ENCODE data around the gene WDTC1.

The WDTC1 gene

GRCh38 chr1:27353166-27353565 is 118.7 kb downstream of the WDTC1 start:
- TF ChIP-seq EZH2phosphoT487 (IDR thresholded peaks at IDR 0.05; ENCODE audit: low read depth) (no peak), CTCF (IDR thresholded peaks at IDR 0.05; ENCODE audit: low read depth, low read length) (no peak)
- Histone ChIP-seq H3K79me2 (ENCODE audit: low read length) (no peaks in the 10 kb centered on the region), H3K36me3 (replicated peaks; ENCODE audit: low read depth, low read length) (no peaks in the 10 kb centered on the region), H3K4me3 (ENCODE audit: low read length) (no peak overlapping the region), H3K27me3 (ENCODE audit: low read depth, low read length) (no peaks in the 10 kb centered on the region), H3K4me2 (ENCODE audit: low read length) (no peak overlapping the region), H4K20me1 (ENCODE audit: insufficient read depth, low read length) (no peaks in the 10 kb centered on the region), H2AFZ (ENCODE audit: low read depth, low read length) (no peak overlapping the region), H3K9me3 (ENCODE audit: insufficient read depth, low read length) (no peaks in the 10 kb centered on the region), H3K9ac (ENCODE audit: low read length) (no peak overlapping the region), H3K27ac (ENCODE audit: low read length) (no peak overlapping the region), H3K4me1 (ENCODE audit: low read length) (peaks cover 16% of the 10 kb centered on the region)

- TF ChIP-seq EZH2phosphoT487 (IDR thresholded peaks at IDR 0.05; ENCODE audit: low read depth) (no peak), CTCF (IDR thresholded peaks at IDR 0.05; ENCODE audit: low read depth, low read length) (no peak)
- H3K36me3 ChIP-seq (replicated peaks; ENCODE audit: low read depth, low read length): no peaks in the 10 kb centered on the region
- H3K27me3 ChIP-seq (ENCODE audit: low read depth, low read length): no peaks in the 10 kb centered on the region
- no peaks in the 10 kb centered on the region for H3K9me3 ChIP-seq (ENCODE audit: insufficient read depth, low read length)
- H3K27ac ChIP-seq (ENCODE audit: low read length): no peak overlapping the region
- no peak overlapping the region for H3K4me3 ChIP-seq (ENCODE audit: low read length)
- no peaks in the 10 kb centered on the region for H3K79me2 ChIP-seq (ENCODE audit: low read length)
- no peak overlapping the region for H3K4me2 ChIP-seq (ENCODE audit: low read length)
- H2AFZ ChIP-seq (ENCODE audit: low read depth, low read length): no peak overlapping the region
- peaks cover 16% of the 10 kb centered on the region for H3K4me1 ChIP-seq (ENCODE audit: low read length)
- no peak overlapping the region for H3K9ac ChIP-seq (ENCODE audit: low read length)
- H4K20me1 ChIP-seq (ENCODE audit: insufficient read depth, low read length): no peaks in the 10 kb centered on the region
Measured at GRCh38 chr1:27353629-27354028, 119.2 kb downstream of the WDTC1 start.

- no peaks in the 10 kb centered on the region for H3K79me2 ChIP-seq (ENCODE audit: low read length)
- H3K4me1 ChIP-seq (ENCODE audit: low read length): peaks cover 21% of the 10 kb centered on the region
- H3K9ac ChIP-seq (ENCODE audit: low read length): no peak overlapping the region
- H3K27ac ChIP-seq (ENCODE audit: low read length): no peak overlapping the region
- H2AFZ ChIP-seq (ENCODE audit: low read depth, low read length): no peak overlapping the region
- no peak overlapping the region for H3K4me3 ChIP-seq (ENCODE audit: low read length)
- H3K27me3 ChIP-seq (ENCODE audit: low read depth, low read length): peaks cover 6% of the 10 kb centered on the region; the same call in 1 of the 2 replicates
- no peak overlapping the region for H3K4me2 ChIP-seq (ENCODE audit: low read length)
- no peak for TF ChIP-seq EZH2phosphoT487 (IDR thresholded peaks at IDR 0.05; ENCODE audit: low read depth)
- TF ChIP-seq CTCF (IDR thresholded peaks at IDR 0.05; ENCODE audit: low read depth, low read length): no peak
- H3K36me3 ChIP-seq (replicated peaks; ENCODE audit: low read depth, low read length): no peaks in the 10 kb centered on the region
- H3K9me3 ChIP-seq (ENCODE audit: insufficient read depth, low read length): no peaks in the 10 kb centered on the region
- no peaks in the 10 kb centered on the region for H4K20me1 ChIP-seq (ENCODE audit: insufficient read depth, low read length)
Measured at GRCh38 chr1:27355683-27356082, 121.3 kb downstream of the WDTC1 start.

GRCh38 chr1:27356277-27356618 is 121.8 kb downstream of the WDTC1 start:
- H3K9me3 ChIP-seq (ENCODE audit: insufficient read depth, low read length): no peaks in the 10 kb centered on the region
- no peak for TF ChIP-seq CTCF (IDR thresholded peaks at IDR 0.05; ENCODE audit: low read depth, low read length)
- no peak for TF ChIP-seq EZH2phosphoT487 (IDR thresholded peaks at IDR 0.05; ENCODE audit: low read depth)
- H3K79me2 ChIP-seq (ENCODE audit: low read length): no peaks in the 10 kb centered on the region
- 0 out of 2 replicates have a peak overlapping the region, but pooled peaks have one; percentile 90 for H2AFZ ChIP-seq (ENCODE audit: low read depth, low read length)
- H3K4me2 ChIP-seq (ENCODE audit: low read length): peak overlapping the region; percentile 100
- H3K27ac ChIP-seq (ENCODE audit: low read length): no peak overlapping the region
- peaks cover 6% of the 10 kb centered on the region; the same call in 1 of the 2 replicates for H3K27me3 ChIP-seq (ENCODE audit: low read depth, low read length)
- H3K4me1 ChIP-seq (ENCODE audit: low read length): peaks cover 21% of the 10 kb centered on the region
- peak overlapping the region; percentile 97 for H3K4me3 ChIP-seq (ENCODE audit: low read length)
- no peaks in the 10 kb centered on the region for H4K20me1 ChIP-seq (ENCODE audit: insufficient read depth, low read length)
- peak overlapping the region; percentile 77; the same call in 1 of the 2 replicates for H3K9ac ChIP-seq (ENCODE audit: low read length)
- H3K36me3 ChIP-seq (replicated peaks; ENCODE audit: low read depth, low read length): no peaks in the 10 kb centered on the region

Measured in OCI-LY3 (cell line).